ENCODE measurements around the gene MTIF2. TPM values are rescaled to one million over a fixed set of nuclear protein-coding genes. Genes with fewer than 3 reads are reported as not detected.
A peak's percentile ranks its signal among the peaks of the same experiment; 100 is the strongest.
"Not testable (repeated sequence)": the region's sequence is repeated elsewhere in the genome, so short reads cannot be mapped to it uniquely, and the experiment has no call there.

MTIF2 gene
- polyA plus RNA-seq, 1 donor = 35.3 TPM

GRCh38 chr2:55245411-55245810 is 23.6 kb downstream of the MTIF2 start:
- no peak overlapping the region for H3K27ac ChIP-seq (ENCODE audit: low read length)
- no peaks in the 10 kb centered on the region for H3K4me1 ChIP-seq (ENCODE audit: control insufficient read depth, insufficient read depth, low read length)
- whole genome bisulfite sequencing (ENCODE audit: insufficient coverage, low lambda C conversion rate) = 88% methylated on average over 4 of the region's 5 CpGs
- no peak for DNase-seq
- H3K27me3 ChIP-seq (ENCODE audit: control insufficient read depth, insufficient read depth, low read length) = no peaks in the 10 kb centered on the region
- H3K4me3 ChIP-seq (ENCODE audit: low read length) = no peak overlapping the region
- peaks cover 46% of the 10 kb centered on the region for H3K36me3 ChIP-seq (ENCODE audit: control insufficient read depth, insufficient read depth, low read length)
- H3K9me3 ChIP-seq (ENCODE audit: control insufficient read depth, low read depth, low read length) = no peaks in the 10 kb centered on the region

- Histone ChIP-seq H3K27me3 (ENCODE audit: control insufficient read depth, insufficient read depth, low read length) (no peaks in the 10 kb centered on the region), H3K9me3 (ENCODE audit: control insufficient read depth, low read depth, low read length) (no peaks in the 10 kb centered on the region), H3K36me3 (ENCODE audit: control insufficient read depth, insufficient read depth, low read length) (peaks cover 29% of the 10 kb centered on the region), H3K4me1 (ENCODE audit: control insufficient read depth, insufficient read depth, low read length) (no peaks in the 10 kb centered on the region), H3K4me3 (ENCODE audit: low read length) (no peak overlapping the region), H3K27ac (ENCODE audit: low read length) (no peak overlapping the region)
- 67% methylated on average over 1 of the region's 1 CpG for WGBS (ENCODE audit: insufficient coverage, low lambda C conversion rate)
- DNase-seq = no peak
These were observed 26.4 kb downstream of the MTIF2 start for GRCh38 chr2:55242617-55243016.

DNA sequence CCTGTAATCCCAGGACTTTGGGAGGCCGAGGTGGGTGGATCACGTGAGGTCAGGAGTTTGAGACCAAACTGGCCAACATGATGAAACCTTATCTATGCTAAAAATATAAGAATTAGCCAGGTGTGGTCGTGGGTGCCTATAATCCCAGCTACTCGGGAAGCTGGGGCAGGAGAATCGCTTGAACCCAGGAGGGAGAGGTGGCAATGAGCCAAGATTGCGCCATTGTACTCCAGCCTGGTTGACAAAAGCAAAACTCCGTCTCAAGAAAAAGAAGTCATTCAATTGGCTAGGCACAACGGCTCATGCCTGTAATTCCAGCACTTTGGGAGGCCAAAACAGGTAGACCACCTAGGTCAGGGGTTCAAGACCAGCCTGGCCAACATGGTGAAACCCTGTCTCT is 27.4 kb downstream of the MTIF2 start:
- not testable (repeated sequence) for H3K9me3 ChIP-seq (ENCODE audit: control insufficient read depth, low read depth, low read length); DNase-seq; H3K27ac ChIP-seq (ENCODE audit: low read length); H3K4me3 ChIP-seq (ENCODE audit: low read length); H3K27me3 ChIP-seq (ENCODE audit: control insufficient read depth, insufficient read depth, low read length); H3K4me1 ChIP-seq (ENCODE audit: control insufficient read depth, insufficient read depth, low read length)
- WGBS (ENCODE audit: insufficient coverage, low lambda C conversion rate) = 100% methylated on average over 1 of the region's 8 CpGs
- H3K36me3 ChIP-seq (ENCODE audit: control insufficient read depth, insufficient read depth, low read length) = peaks cover 32% of the 10 kb centered on the region

DNA sequence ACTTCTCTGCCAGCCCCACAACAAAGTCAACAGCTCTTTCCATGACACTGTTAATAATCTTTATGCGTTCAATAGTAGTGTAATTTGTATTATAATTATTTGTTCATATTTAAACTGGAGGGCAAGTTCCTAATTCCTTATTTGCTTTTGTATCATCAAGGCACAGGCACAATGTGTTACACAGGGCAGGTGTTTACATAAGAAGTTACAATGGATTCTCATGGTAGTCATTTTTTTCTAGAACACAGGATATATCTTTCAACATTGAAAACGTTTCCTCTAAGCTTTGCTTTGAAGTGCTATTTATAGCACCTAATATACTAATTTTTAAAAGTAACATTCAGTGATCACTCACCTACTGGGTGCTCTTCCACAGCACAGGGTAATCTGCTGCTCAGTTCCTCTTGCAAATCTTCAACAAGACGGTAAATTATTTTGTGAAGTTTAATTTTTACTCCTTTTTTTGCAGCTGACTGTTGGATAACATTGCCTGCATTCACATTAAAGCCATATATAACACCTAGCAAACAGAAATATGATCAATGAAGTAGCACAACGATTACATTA is 29.3 kb downstream of the MTIF2 start:
- peaks cover 42% of the 10 kb centered on the region for H3K36me3 ChIP-seq (ENCODE audit: control insufficient read depth, insufficient read depth, low read length)
- WGBS (ENCODE audit: insufficient coverage, low lambda C conversion rate) = 100% methylated on average over 1 of the region's 4 CpGs
- no peak overlapping the region for H3K4me3 ChIP-seq (ENCODE audit: low read length)
- no peak overlapping the region for H3K27ac ChIP-seq (ENCODE audit: low read length)
- H3K9me3 ChIP-seq (ENCODE audit: control insufficient read depth, low read depth, low read length) = no peaks in the 10 kb centered on the region
- H3K4me1 ChIP-seq (ENCODE audit: control insufficient read depth, insufficient read depth, low read length) = no peaks in the 10 kb centered on the region
- no peak for DNase-seq
- no peaks in the 10 kb centered on the region for H3K27me3 ChIP-seq (ENCODE audit: control insufficient read depth, insufficient read depth, low read length)

GRCh38 chr2:55236992-55237543 is 32.0 kb downstream of the MTIF2 start:
- no peak for DNase-seq
- no peaks in the 10 kb centered on the region for H3K9me3 ChIP-seq (ENCODE audit: control insufficient read depth, low read depth, low read length)
- no peak overlapping the region for H3K27ac ChIP-seq (ENCODE audit: low read length)
- no peak overlapping the region for H3K4me3 ChIP-seq (ENCODE audit: low read length)
- H3K36me3 ChIP-seq (ENCODE audit: control insufficient read depth, insufficient read depth, low read length) = peaks cover 39% of the 10 kb centered on the region
- WGBS (ENCODE audit: insufficient coverage, low lambda C conversion rate) = 100% methylated on average over 2 of the region's 2 CpGs
- H3K4me1 ChIP-seq (ENCODE audit: control insufficient read depth, insufficient read depth, low read length) = peaks cover 3% of the 10 kb centered on the region
- H3K27me3 ChIP-seq (ENCODE audit: control insufficient read depth, insufficient read depth, low read length) = no peaks in the 10 kb centered on the region

DNA sequence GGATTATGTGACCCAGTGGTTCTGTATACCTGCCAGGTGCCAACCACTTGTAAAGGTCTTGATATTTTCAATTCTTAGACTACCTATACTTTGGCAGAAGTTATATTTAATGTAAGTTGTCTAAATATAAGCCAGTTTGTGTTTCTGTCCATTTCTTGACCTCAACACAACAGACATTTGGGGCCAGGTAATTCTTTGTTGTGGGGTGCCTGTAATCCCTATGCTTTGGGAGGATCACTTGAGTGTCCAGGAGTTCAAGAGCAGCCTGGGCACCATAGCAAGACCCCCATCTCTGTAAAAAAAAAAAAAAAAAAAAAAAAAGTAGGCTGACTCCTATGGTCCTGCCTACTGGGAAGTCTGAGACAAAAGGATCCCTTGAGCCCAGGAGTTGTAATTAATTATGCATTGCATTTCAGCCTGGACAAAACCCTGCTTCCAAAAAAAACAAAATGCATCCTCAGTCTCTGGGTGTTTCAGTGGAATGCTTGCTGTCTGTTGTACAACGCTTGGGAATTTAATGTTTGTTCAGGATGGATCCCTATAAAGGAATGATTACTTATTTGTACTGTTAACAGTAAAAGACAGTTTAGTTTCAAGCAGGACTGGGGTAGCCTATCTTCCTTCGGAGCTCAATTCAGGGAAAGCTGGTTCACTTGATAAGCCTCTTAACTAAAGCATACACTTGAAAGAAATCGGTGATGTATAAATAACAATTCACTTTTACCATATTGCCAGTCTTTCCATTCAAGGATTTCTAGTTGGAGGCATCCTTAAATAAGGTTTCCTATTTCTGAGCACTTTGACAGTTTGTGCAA is 33.1 kb downstream of the MTIF2 start:
- peaks cover 3% of the 10 kb centered on the region for H3K4me1 ChIP-seq (ENCODE audit: control insufficient read depth, insufficient read depth, low read length)
- no peak overlapping the region for H3K4me3 ChIP-seq (ENCODE audit: low read length)
- 83% methylated on average over 1 of the region's 3 CpGs for WGBS (ENCODE audit: insufficient coverage, low lambda C conversion rate)
- H3K27me3 ChIP-seq (ENCODE audit: control insufficient read depth, insufficient read depth, low read length) = no peaks in the 10 kb centered on the region
- H3K27ac ChIP-seq (ENCODE audit: low read length) = no peak overlapping the region
- H3K9me3 ChIP-seq (ENCODE audit: control insufficient read depth, low read depth, low read length) = no peaks in the 10 kb centered on the region
- no peak for DNase-seq
- peaks cover 36% of the 10 kb centered on the region for H3K36me3 ChIP-seq (ENCODE audit: control insufficient read depth, insufficient read depth, low read length)

- WGBS (ENCODE audit: insufficient coverage, low lambda C conversion rate) = 60% methylated on average over 1 of the region's 7 CpGs
- Histone ChIP-seq H3K27ac (ENCODE audit: low read length) (peak overlapping the region; percentile 85), H3K36me3 (ENCODE audit: control insufficient read depth, insufficient read depth, low read length) (peaks cover 32% of the 10 kb centered on the region), H3K4me1 (ENCODE audit: control insufficient read depth, insufficient read depth, low read length) (peaks cover 3% of the 10 kb centered on the region), H3K4me3 (ENCODE audit: low read length) (peak overlapping the region; percentile 93), H3K9me3 (ENCODE audit: control insufficient read depth, low read depth, low read length) (no peaks in the 10 kb centered on the region), H3K27me3 (ENCODE audit: control insufficient read depth, insufficient read depth, low read length) (no peaks in the 10 kb centered on the region)
- DNase-seq = no peak
These were observed 35.4 kb downstream of the MTIF2 start for GRCh38 chr2:55233658-55233940.

GRCh38 chr2:55232863-55233657 is 36.0 kb downstream of the MTIF2 start:
- 50% methylated on average over 2 of the region's 33 CpGs for WGBS (ENCODE audit: insufficient coverage, low lambda C conversion rate)
- Histone ChIP-seq H3K27me3 (ENCODE audit: control insufficient read depth, insufficient read depth, low read length) (no peaks in the 10 kb centered on the region), H3K4me3 (ENCODE audit: low read length) (peak overlapping the region; percentile 93), H3K36me3 (ENCODE audit: control insufficient read depth, insufficient read depth, low read length) (peaks cover 32% of the 10 kb centered on the region), H3K27ac (ENCODE audit: low read length) (peak overlapping the region; percentile 85), H3K9me3 (ENCODE audit: control insufficient read depth, low read depth, low read length) (no peaks in the 10 kb centered on the region), H3K4me1 (ENCODE audit: control insufficient read depth, insufficient read depth, low read length) (peaks cover 3% of the 10 kb centered on the region)
- DNase-seq = peak; percentile 10 to 59

DNA sequence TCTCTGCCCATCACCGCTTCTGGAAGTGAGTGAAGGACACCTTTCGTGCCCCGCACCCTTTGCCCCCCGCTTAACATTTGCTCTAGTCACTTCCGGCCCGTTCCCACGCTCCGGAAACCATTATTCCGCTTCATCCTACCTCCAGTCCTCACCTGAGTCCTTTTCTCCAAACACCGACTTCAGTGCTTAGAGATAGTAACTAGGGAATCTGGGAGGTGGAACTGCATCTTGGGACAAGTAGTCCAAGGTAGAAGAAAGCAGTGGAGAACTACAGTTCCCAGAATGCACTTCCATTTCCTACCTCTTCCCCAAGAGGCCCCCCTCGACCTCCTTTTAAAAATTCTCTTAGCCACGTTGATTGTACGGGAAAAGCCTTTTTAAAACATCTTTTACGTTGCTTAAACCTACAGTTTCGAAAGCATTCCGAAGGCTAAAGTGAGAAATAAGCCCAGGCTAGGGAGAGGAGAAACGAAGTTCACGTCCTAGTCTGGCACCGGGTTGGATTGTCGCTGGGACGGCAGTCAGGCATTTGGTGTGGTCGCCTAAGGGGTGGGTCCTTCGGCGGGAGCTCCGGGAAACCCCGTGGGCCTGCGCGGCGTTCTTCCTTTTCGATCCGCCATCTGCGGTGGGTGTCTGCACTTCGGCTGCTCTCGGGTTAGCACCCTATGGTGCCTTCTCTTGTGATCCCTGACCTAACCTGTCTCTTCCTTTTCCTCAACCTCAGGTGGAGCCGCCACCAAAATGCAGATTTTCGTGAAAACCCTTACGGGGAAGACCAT is 36.8 kb downstream of the MTIF2 start, which contains the start of the genes CLHC1 and RPS27A:
CLHC1 (minus strand) TSS at position 210 of the 779 bp plus-strand sequence. CDS start 9,882 bp downstream, outside the sequence.
RPS27A (plus strand) TSS at position 605 of the 779 bp plus-strand sequence; CDS start at position 742, 137 bp downstream.
- Histone ChIP-seq H3K9me3 (ENCODE audit: control insufficient read depth, low read depth, low read length) (no peaks in the 10 kb centered on the region), H3K27me3 (ENCODE audit: control insufficient read depth, insufficient read depth, low read length) (no peaks in the 10 kb centered on the region), H3K27ac (ENCODE audit: low read length) (peak within 1 kb of the TSS; percentile 85), H3K36me3 (ENCODE audit: control insufficient read depth, insufficient read depth, low read length) (peaks cover 32% of the 10 kb centered on the region), H3K4me3 (ENCODE audit: low read length) (peak within 1 kb of the TSS; percentile 93), H3K4me1 (ENCODE audit: control insufficient read depth, insufficient read depth, low read length) (peaks cover 3% of the 10 kb centered on the region)
- 0% methylated on average over 1 of the region's 37 CpGs for WGBS (ENCODE audit: insufficient coverage, low lambda C conversion rate)
- DNase-seq = peak; percentile 96 to 99

Measured in large intestine (tissue), 3 donors.